Caco-2 (cell line): ENCODE results near the gene MXD3. TPM values are rescaled to one million over a fixed set of nuclear protein-coding genes. Genes with fewer than 3 reads are reported as not detected.

ENCODE experiments used
- BruUV-seq: library from RNA; stranded (reverse); fragments of 400-500 nt; replicated peaks from 2 replicates; lab custom pipeline; 2021; lab: Mats Ljungman, UMichigan
- CTCF ChIA-PET: fragments of 300-600 bp; sonication (Branson Sonifier 250); formaldehyde crosslinking; loops from one replicate; lab custom pipeline; 2022; ENCODE audit warnings: antibody characterized with exemption; lab: Charles Lee
- POLR2A ChIA-PET: fragments of 300-600 bp; sonication (Branson Sonifier 250); formaldehyde crosslinking; loops from one replicate; lab custom pipeline; 2022; ENCODE audit warnings: antibody characterized with exemption; lab: Charles Lee
- DNase-seq, 2 experiments: peaks; one replicate each; pipeline versions ENCODE4 v3.0.0 to v3.0.0-alpha.2; 2020 to 2022
- H3K27me3 ChIP-seq: replicated peaks from 2 replicates; pipeline ENCODE4 v1.6.0; 2011; ENCODE audit warnings: low read length; ENCODE audit not compliant: control insufficient read depth, insufficient read depth
- H3K36me3 ChIP-seq: 2 replicates; pipeline ENCODE4 v1.5.1; 2011; ENCODE audit warnings: low read length; ENCODE audit not compliant: control insufficient read depth, insufficient read depth
- H3K4me1 ChIP-seq: fragments of 250-450 bp; sonication (Bioruptor Pico); 2 replicates; pipeline ENCODE4 v1.5.1; 2020; ENCODE audit warnings: mild to moderate bottlenecking
- H3K4me3 ChIP-seq: 2 replicates; pipeline ENCODE4 v1.5.1; 2011; ENCODE audit warnings: low read depth, mild to moderate bottlenecking, control low read depth, low read length
- H3K9me3 ChIP-seq: fragments of 250-450 bp; sonication (Bioruptor Pico); 2 replicates; pipeline ENCODE4 v1.5.1; 2020; ENCODE audit warnings: mild to moderate bottlenecking, moderate library complexity
- H3K27ac Mint-ChIP-seq: one replicate; pipeline ENCODE4 v1.8.0; 2022; ENCODE audit warnings: mixed read lengths; ENCODE audit not compliant: unreplicated experiment
- H3K27me3 Mint-ChIP-seq: one replicate; pipeline ENCODE4 v1.8.0; 2022; ENCODE audit warnings: mixed read lengths; ENCODE audit not compliant: insufficient read depth, unreplicated experiment
- H3K36me3 Mint-ChIP-seq: one replicate; pipeline ENCODE4 v1.8.0; 2022; ENCODE audit warnings: mild to moderate bottlenecking, mixed read lengths; ENCODE audit not compliant: insufficient read depth, unreplicated experiment
- H3K4me1 Mint-ChIP-seq: one replicate; pipeline ENCODE4 v1.8.0; 2022; ENCODE audit warnings: low read depth, mixed read lengths; ENCODE audit not compliant: unreplicated experiment
- H3K4me3 Mint-ChIP-seq: one replicate; pipeline ENCODE4 v1.8.0; 2022; ENCODE audit warnings: mild to moderate bottlenecking, moderate library complexity, mixed read lengths; ENCODE audit not compliant: unreplicated experiment
- H3K9me3 Mint-ChIP-seq: one replicate; pipeline ENCODE4 v1.8.0; 2022; ENCODE audit warnings: mixed read lengths; ENCODE audit not compliant: unreplicated experiment
- intact Hi-C: fragments of 100-400 bp; cut with micrococcal nuclease; formaldehyde crosslinking; loops from one replicate; pipeline ENCODE4 v1.10.0; 2022; ENCODE audit not compliant: unreplicated experiment
- total RNA-seq: library from RNA; stranded (reverse); gene quantifications from 2 replicates; pipeline ENCODE4 v1.2.3, GENCODE V29; 2022
- TF ChIP-seq, protein P1 (sequence below), 2 experiments: fragments of 200-600 bp in 1 of 2; IDR thresholded peaks; 1 replicate in 1 of 2; 2 replicates in 1 of 2; pipeline versions ENCODE4 v1.5.1 to v1.8.0; 2011 to 2022; ENCODE audit warnings: antibody characterized with exemption in 1 of 2, control low read depth in 1 of 2, inconsistent platforms in 1 of 2, low read depth in 1 of 2, low read length in 1 of 2, mild to moderate bottlenecking in 1 of 2, moderate library complexity in 1 of 2; ENCODE audit not compliant: insufficient read depth in 1 of 2, severe bottlenecking in 1 of 2, unreplicated experiment in 1 of 2

MXD3 gene
- total RNA-seq, 1 experiment from 2014 or later: 19.8 TPM

DNA sequence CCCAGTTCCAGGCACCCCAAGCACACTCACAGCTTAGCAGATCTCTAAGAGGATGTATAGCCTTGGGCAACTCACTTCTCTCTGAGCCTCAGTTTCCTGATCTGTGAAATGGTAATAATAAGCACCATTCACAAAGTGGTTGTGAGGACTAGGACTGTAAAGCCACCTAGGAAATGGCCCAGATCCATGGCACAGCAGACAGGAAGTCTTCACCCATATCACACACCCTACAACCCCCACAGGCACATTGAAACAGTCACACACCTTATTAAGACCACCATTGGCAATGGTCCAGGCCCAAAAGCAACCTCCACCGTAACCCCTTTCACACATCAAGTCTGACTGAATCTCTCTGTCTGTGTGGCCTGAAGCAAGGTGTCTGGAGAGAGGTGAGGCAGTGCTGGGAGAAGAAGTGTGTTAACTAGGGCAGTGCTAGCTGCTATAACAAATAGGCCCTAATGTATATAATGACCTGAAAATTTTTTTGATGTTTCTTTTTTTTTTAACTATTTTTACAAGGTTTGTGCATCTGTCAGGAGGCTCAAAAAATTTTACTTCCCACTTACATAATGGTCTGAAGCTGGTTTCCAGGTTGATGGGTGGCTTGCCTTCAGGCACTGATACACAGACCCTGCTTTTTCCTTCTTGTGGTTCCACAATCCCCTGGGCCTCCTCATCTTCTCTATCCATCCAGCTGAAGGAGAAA is 43.6 kb upstream of the MXD3 start:
- no peak overlapping the region for H3K27ac Mint-ChIP-seq
- intact Hi-C loops: no loop called here
- no peak overlapping the region for H3K4me3 Mint-ChIP-seq
- no peaks in the 10 kb centered on the region for H3K27me3 Mint-ChIP-seq
- BruUV-seq: no TSS peak
- no peaks in the 10 kb centered on the region for H3K36me3 ChIP-seq
- H3K4me3 ChIP-seq: no peak overlapping the region
- peaks cover 9% of the 10 kb centered on the region for H3K36me3 Mint-ChIP-seq
- no peaks in the 10 kb centered on the region for H3K9me3 ChIP-seq
- H3K4me1 Mint-ChIP-seq: peaks cover 11% of the 10 kb centered on the region
- TF ChIP-seq, protein P1, sequence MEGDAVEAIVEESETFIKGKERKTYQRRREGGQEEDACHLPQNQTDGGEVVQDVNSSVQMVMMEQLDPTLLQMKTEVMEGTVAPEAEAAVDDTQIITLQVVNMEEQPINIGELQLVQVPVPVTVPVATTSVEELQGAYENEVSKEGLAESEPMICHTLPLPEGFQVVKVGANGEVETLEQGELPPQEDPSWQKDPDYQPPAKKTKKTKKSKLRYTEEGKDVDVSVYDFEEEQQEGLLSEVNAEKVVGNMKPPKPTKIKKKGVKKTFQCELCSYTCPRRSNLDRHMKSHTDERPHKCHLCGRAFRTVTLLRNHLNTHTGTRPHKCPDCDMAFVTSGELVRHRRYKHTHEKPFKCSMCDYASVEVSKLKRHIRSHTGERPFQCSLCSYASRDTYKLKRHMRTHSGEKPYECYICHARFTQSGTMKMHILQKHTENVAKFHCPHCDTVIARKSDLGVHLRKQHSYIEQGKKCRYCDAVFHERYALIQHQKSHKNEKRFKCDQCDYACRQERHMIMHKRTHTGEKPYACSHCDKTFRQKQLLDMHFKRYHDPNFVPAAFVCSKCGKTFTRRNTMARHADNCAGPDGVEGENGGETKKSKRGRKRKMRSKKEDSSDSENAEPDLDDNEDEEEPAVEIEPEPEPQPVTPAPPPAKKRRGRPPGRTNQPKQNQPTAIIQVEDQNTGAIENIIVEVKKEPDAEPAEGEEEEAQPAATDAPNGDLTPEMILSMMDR (IDR thresholded peaks at IDR 0.05; ENCODE audit: insufficient read depth in 1 of 2, low read depth in 1 of 2, low read length in 1 of 2, severe bottlenecking in 1 of 2, unreplicated experiment in 1 of 2): no peak
- H3K27me3 ChIP-seq: no peaks in the 10 kb centered on the region
- no peak for DNase-seq
- H3K4me1 ChIP-seq: peaks cover 7% of the 10 kb centered on the region; the same call in 1 of the 2 replicates
- peaks cover 15% of the 10 kb centered on the region for H3K9me3 Mint-ChIP-seq
- CTCF ChIA-PET: interaction anchor here (0.7 kb wide), 1 partner anchor 22 kb away, joined by 8 read pairs; no protein-coding TSS in a partner anchor
- POLR2A ChIA-PET: no interaction called here

DNA sequence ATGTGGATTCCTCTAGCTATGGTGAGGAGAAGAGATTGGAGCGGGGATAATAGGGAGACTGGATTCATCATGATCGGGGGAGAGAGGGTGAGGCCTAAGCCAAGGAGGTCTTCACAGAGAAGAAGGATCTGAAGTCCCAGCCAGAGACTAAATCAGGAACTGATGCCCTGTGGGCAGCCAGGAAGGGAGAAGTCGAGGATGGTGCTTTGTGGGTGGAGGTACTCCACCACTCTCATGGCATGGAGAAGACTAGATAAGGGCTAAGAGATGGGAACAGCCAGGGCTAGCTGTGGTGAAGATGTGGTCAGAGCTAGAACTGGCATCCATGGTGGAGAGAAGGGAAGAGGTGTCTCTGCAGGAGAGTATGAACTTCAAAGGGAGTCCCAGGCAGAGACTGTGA is 43.0 kb upstream of the MXD3 start:
- no peak for DNase-seq
- H3K4me1 ChIP-seq: peaks cover 12% of the 10 kb centered on the region; the same call in 1 of the 2 replicates
- CTCF ChIA-PET: interaction anchor here (1.1 kb wide), 1 partner anchor 16 kb away, joined by 3 read pairs; no protein-coding TSS in a partner anchor
- Mint-ChIP-seq H3K9me3 (peaks cover 15% of the 10 kb centered on the region), H3K4me1 (peaks cover 17% of the 10 kb centered on the region), H3K27ac (no peak overlapping the region), H3K36me3 (peaks cover 9% of the 10 kb centered on the region), H3K4me3 (no peak overlapping the region), H3K27me3 (no peaks in the 10 kb centered on the region)
- no TSS peak for BruUV-seq
- no peaks in the 10 kb centered on the region for H3K9me3 ChIP-seq
- H3K4me3 ChIP-seq: no peak overlapping the region
- TF ChIP-seq, protein P1 (IDR thresholded peaks at IDR 0.05; ENCODE audit: insufficient read depth in 1 of 2, low read depth in 1 of 2, low read length in 1 of 2, severe bottlenecking in 1 of 2, unreplicated experiment in 1 of 2): no peak
- 0 out of 2 replicates have a peak, but pooled peaks cover 1% of the 10 kb centered on the region for H3K36me3 ChIP-seq
- intact Hi-C loops: no loop called here
- POLR2A ChIA-PET: no interaction called here
- H3K27me3 ChIP-seq: no peaks in the 10 kb centered on the region

DNA sequence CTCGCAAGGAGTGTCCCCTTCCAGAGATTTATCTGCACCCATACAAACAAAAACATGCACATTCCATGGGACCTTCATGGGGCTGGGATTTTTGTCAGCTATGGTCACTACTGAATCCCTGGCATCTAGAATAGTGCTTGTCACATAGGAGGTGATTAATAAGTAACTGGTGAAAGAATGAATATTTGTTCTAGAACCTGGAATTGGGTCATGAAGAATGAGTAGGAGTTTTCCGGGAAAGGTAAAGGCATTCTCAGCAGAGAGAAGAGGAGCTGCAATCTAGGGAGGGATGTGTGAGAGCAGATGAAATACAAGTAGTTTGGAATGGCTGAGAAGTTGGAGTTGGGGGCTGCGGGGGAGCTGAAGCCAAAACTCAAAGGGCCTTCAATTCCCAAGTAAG is 42.6 kb upstream of the MXD3 start:
- TF ChIP-seq, protein P1 (IDR thresholded peaks at IDR 0.05; ENCODE audit: insufficient read depth in 1 of 2, low read depth in 1 of 2, low read length in 1 of 2, severe bottlenecking in 1 of 2, unreplicated experiment in 1 of 2): no peak
- H3K36me3 ChIP-seq: 0 out of 2 replicates have a peak, but pooled peaks cover 2% of the 10 kb centered on the region
- no peak overlapping the region for H3K27ac Mint-ChIP-seq

More for the DNA sequence above, 42.6 kb upstream of the MXD3 start:
- H3K27me3 ChIP-seq: no peaks in the 10 kb centered on the region
- no peak overlapping the region for H3K4me3 Mint-ChIP-seq
- peaks cover 15% of the 10 kb centered on the region for H3K9me3 Mint-ChIP-seq
- no peaks in the 10 kb centered on the region for H3K27me3 Mint-ChIP-seq
- no TSS peak for BruUV-seq
- DNase-seq: no peak
- ChIA-PET POLR2A (no interaction called here), CTCF (interaction anchor here (1.1 kb wide), 1 partner anchor 16 kb away, joined by 3 read pairs; no protein-coding TSS in a partner anchor)
- intact Hi-C loops: no loop called here
- H3K36me3 Mint-ChIP-seq: peaks cover 10% of the 10 kb centered on the region
- no peak overlapping the region for H3K4me3 ChIP-seq
- no peaks in the 10 kb centered on the region for H3K9me3 ChIP-seq
- peaks cover 12% of the 10 kb centered on the region; the same call in 1 of the 2 replicates for H3K4me1 ChIP-seq
- peaks cover 22% of the 10 kb centered on the region for H3K4me1 Mint-ChIP-seq
